DND-41 (cell line): Measurements from ENCODE around the gene ERC2.

ENCODE experiments used
- CTCF ChIP-seq: IDR thresholded peaks from 2 replicates; pipeline ENCODE4 v1.5.1; 2012; ENCODE audit warnings: borderline replicate concordance, low read length, moderate library complexity, mild to moderate bottlenecking; ENCODE audit not compliant: poor library complexity, severe bottlenecking; ENCODE audit errors: extremely low read depth
- EZH2 ChIP-seq: IDR thresholded peaks from 3 replicates; pipeline ENCODE4 v1.6.1; 2012; ENCODE audit warnings: borderline replicate concordance, low read depth, mild to moderate bottlenecking, moderate library complexity, low read length, inconsistent platforms; ENCODE audit not compliant: severe bottlenecking

- no peak for TF ChIP-seq EZH2
- no peak for TF ChIP-seq CTCF
Observed at GRCh38 chr3:55675478-55675877, 792.8 kb downstream of the ERC2 start.
